ENCODE data around the gene RIPK3.

The RIPK3 gene

DNA sequence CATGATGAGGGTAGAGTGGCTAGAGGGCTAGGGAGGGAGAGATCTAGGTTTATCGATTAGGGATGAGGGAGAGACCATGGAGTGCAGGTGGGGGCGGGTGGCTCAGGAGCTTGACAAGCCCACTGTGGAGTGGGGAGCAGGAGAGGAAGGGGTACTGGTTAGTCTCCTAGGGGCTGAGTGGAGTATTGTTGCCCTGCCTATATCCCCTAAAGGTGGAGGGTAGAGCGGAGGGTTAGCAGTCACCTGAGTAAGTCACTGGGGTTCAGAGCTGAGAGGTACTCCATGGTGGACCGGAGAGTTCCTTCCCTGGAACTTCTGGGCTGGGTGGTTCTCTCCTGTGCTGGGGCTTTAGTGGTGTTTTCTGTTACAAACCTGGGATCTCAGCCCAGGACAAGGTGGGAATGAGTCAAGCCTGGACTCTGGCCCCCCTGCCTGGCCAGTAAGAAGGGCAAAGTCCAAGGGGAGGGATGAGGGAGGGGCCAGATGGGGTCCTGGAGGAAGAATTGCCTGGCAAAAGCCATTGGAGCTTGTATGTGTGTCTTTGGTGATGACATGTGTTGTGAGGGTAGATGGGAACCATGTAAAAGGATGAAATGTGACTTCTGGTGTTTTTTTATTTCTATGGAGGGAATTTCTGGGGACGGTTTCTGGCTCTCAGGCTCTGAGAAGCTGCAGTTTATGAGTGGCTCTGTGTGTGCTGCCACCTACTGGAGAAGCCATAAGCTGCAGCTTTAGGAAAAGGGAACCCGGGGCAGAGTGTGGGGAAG is 32.0 kb downstream of the RIPK3 start, which contains the start of gene CIDEB:
TSS of gene CIDEB (minus strand) at position 403 of the 767 bp plus-strand sequence. CDS start at position 284, 119 bp downstream.
- peak; percentile 42 for DNase-seq (ENCODE audit: insufficient read length)
- TF ChIP-seq TAF1 (IDR thresholded peaks at IDR 0.05; ENCODE audit: borderline replicate concordance, low read depth, low read length) = no peak
- no peak for TF ChIP-seq POLR2AphosphoS5 (IDR thresholded peaks at IDR 0.05; ENCODE audit: low read depth, low read length)
- TF ChIP-seq POLR2A (IDR thresholded peaks at IDR 0.05; ENCODE audit: low read depth, low read length) = no peak
- FAIRE-seq = peak; percentile 62

DNA sequence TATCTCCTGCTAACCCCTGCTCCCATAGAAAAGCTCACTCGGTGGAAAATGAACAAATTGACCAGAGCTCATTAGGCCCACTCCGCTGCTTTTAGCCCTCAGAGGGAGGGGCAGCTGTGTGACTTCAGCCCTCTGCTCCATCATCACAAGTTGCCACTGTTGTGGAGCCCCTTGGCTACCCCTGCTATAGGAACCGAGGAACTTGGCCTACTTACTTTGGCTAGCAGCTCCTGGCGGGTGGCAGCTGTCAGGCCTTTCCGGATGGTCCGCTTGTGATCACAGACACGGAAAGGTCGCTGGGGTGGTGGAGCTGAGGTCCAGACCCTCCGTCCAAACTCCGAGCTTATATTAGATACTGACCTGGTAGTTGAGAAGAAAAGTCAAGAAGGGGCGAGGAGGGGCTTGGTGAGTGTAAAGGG is 32.6 kb downstream of the RIPK3 start:
- no peak for FAIRE-seq
- TF ChIP-seq TAF1 (IDR thresholded peaks at IDR 0.05; ENCODE audit: borderline replicate concordance, low read depth, low read length) (no peak), POLR2AphosphoS5 (IDR thresholded peaks at IDR 0.05; ENCODE audit: low read depth, low read length) (no peak), POLR2A (IDR thresholded peaks at IDR 0.05; ENCODE audit: low read depth, low read length) (no peak)
- no peak for DNase-seq (ENCODE audit: insufficient read length)

DNA sequence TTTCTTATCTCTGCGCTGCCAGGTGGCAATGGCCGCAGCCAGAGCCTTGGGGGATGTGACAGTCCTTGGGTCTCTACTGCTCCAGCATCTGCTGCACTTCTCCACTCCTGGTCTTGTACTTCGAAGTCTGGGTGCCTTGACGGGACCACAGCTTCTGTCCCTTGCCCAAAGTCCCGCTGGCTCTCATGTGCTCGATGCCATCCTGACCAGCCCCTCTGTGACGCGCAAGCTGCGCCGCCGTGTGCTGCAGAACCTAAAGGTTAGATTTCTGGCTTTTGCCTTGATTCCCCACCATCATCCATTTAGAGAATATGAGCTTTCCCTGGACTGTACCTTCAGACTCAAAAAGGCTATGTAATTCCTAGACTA is 35.8 kb downstream of the RIPK3 start:
- no peak for TF ChIP-seq POLR2AphosphoS5 (IDR thresholded peaks at IDR 0.05; ENCODE audit: low read depth, low read length)
- no peak for TF ChIP-seq POLR2A (IDR thresholded peaks at IDR 0.05; ENCODE audit: low read depth, low read length)
- TF ChIP-seq TAF1 (IDR thresholded peaks at IDR 0.05; ENCODE audit: borderline replicate concordance, low read depth, low read length) = no peak
- DNase-seq (ENCODE audit: insufficient read length) (no peak), FAIRE-seq (no peak)

DNA sequence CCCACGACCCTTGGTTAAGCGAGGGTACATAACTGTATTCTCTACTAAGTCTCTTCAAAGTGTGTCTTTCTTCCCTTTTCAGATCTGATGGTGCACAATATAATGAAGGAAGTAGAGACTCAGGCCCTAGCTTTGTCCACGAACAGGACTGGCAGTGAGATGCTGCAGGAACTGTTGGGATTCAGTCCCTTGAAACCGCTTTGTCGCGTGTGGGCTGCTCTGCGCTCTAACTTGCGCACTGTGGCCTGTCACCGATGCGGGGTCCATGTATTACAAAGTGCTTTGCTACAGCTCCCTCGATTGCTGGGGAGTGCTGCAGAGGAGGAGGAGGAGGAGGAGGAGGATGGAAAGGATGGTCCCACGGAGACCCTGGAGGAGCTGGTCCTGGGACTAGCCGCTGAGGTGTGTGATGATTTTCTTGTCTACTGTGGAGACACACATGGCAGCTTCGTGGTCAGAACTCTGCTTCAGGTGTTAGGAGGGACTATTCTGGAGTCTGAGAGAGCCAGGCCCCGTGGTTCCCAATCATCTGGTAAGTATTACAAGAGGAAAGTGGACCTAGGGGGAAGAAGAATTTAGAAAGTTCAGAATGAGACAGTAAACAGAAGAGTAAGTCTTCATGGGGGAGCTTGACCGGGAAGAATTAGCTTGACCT is 39.3 kb downstream of the RIPK3 start:
- TF ChIP-seq POLR2AphosphoS5 (IDR thresholded peaks at IDR 0.05; ENCODE audit: low read depth, low read length) (no peak), POLR2A (IDR thresholded peaks at IDR 0.05; ENCODE audit: low read depth, low read length) (no peak), TAF1 (IDR thresholded peaks at IDR 0.05; ENCODE audit: borderline replicate concordance, low read depth, low read length) (no peak)
- FAIRE-seq (no peak), DNase-seq (ENCODE audit: insufficient read length) (no peak)

DNA sequence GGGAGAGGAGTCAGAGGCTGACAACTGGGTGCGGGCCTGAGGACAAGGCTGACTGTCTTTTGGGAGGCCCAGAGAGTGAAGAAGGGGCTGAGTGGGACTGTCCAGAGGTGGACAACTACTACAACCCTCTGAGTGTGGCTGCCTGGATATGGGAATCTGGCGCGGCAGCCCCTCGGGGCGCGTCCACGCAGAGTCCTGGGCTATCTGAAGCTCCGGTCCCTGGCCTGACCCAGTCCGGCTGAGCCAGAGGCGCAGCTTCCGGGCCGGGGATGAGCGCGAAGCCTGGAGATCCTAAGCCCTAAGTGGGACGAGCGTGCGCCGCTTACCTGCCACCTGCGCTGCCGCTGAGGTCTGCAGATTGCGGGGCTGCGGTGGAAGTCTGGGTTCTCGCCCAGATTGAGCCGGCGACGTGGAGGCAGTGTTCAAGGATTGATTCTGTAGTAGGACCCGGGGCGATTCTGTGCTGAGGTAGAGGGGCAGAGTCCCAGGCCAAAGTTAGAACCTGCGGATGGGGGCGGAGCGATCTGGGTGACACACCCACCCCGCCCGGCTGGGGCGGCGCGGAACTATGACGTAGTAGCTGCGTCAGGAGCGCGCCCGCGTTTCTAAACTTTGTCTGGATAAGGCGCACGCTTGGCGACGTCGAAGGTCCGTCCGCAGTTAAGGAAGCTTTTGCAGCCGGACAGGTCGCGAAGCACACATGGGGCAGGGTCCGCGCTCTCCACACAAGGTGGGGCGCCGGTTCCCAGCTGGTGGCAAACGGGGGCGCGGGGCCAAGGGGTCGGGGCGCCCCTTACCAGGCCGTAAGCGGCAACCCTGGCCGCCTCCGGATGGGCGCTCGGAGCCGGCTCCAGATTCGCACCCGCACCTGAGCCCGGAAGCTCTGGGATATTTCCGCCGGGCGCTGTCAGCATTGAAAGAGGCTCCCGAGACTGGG is 40.3 kb downstream of the RIPK3 start, which contains the start of the genes DHRS1 and NOP9:
TSS of gene DHRS1 (minus strand) at position 526 of the 937 bp plus-strand sequence. CDS start 674 bp downstream, outside the sequence.
TSS of gene NOP9 (plus strand) at position 596 of the 937 bp plus-strand sequence. CDS start at position 701, 105 bp downstream.
- TF ChIP-seq TAF1 (IDR thresholded peaks at IDR 0.05; ENCODE audit: borderline replicate concordance, low read depth, low read length) = peak; percentile 53; the same call in 1 of the 2 replicates
- TF ChIP-seq POLR2A (IDR thresholded peaks at IDR 0.05; ENCODE audit: low read depth, low read length) = peak; percentile 77
- TF ChIP-seq POLR2AphosphoS5 (IDR thresholded peaks at IDR 0.05; ENCODE audit: low read depth, low read length) = peak; percentile 67
- DNase-seq (ENCODE audit: insufficient read length) = peak; percentile 90
- peak; percentile 92 for FAIRE-seq

DNA sequence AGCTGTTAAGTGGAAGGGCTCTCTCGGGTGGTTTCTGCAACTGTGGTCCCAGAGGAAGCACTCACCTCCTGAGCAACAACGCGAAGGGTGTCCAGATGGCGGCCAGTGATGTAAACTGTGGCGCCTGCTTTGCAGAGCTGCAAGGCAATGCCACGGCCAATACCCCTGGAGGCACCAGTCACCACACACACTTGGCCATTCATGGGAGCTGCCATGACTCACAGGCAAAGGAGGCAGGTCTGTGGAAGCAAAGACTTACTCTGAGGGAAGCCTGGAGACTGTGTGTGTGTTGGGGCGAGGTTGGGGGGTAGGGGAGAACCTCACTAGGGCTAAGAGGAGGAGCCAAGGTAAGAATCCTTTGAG is 40.9 kb downstream of the RIPK3 start:
- FAIRE-seq (no peak), DNase-seq (ENCODE audit: insufficient read length) (no peak)
- no peak for TF ChIP-seq POLR2AphosphoS5 (IDR thresholded peaks at IDR 0.05; ENCODE audit: low read depth, low read length)
- no peak for TF ChIP-seq POLR2A (IDR thresholded peaks at IDR 0.05; ENCODE audit: low read depth, low read length)
- no peak for TF ChIP-seq TAF1 (IDR thresholded peaks at IDR 0.05; ENCODE audit: borderline replicate concordance, low read depth, low read length)

DNA sequence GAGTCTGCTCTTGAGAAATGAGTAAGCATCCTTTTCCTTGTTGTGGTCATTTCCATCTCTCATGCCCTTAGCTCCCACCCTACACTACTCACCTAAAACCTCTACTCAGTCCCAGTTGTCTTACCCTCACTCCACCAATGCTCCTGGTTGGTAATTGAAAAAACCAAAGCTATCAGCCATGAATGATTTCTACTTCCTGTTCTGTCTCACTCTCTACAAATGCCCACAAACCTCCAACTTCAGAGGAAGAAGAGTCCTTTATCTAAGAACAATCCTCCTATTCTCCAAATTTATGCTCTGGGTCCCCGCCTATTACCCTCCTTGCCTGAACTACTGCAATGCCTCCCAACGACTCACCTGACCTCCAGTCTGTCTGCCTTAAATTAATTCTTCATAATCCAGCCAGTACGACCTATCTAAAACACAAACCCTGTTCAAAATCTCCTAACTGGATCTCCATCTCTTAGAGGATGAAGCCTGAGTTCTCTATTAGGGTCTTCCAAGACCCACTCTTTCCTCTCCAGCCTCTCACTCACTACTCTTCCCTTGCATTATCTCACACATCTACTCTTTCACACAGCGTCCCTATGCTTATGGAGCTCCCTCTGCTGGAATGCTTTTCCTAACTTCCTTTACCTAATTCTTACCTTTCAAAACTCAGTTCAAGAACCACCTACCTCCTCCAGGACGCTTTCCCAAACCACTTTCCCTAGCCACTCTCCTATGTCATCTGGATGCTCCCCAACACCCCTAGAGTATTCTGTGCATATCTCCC is 42.4 kb downstream of the RIPK3 start:
- no peak for TF ChIP-seq TAF1 (IDR thresholded peaks at IDR 0.05; ENCODE audit: borderline replicate concordance, low read depth, low read length)
- no peak for TF ChIP-seq POLR2AphosphoS5 (IDR thresholded peaks at IDR 0.05; ENCODE audit: low read depth, low read length)
- no peak for TF ChIP-seq POLR2A (IDR thresholded peaks at IDR 0.05; ENCODE audit: low read depth, low read length)
- FAIRE-seq = no peak
- DNase-seq (ENCODE audit: insufficient read length) = no peak

DNA sequence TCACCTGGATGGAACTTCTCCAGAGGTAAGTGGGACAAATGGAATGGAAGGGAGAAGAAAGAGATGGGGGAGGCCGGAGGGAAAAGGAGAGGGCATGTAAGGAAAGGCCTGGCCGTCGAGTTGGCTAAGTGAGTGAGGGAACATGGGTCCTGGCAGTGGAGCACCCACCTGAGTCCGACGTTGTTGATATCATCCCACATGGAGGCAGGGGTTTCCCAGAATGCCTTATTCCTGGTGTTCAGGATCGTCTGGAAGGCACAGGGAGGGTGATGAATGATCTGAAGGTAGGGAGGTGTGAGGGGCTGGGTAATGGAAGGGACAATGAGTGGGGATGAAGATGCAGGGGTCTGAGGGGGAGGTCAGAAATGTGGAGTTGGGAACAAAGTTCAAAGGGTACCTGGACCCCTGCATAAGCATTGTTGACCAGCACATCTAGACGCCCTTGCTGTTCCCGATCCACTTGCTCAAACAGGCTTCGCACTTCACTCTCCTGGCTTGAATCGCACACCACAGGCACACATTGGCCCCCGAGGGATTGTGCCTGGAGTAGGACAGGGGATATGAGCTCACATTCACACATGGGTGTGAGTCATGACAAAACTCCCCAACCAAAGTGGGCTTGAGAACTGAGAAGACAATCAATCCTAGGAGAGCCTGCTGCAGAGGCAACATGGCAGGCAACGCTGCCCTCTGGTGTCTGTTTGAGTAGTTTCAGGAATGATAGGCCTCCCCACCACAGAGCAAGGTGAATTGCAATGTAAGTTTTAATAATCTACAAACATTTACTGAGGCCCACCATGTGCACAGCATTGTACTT is 43.2 kb downstream of the RIPK3 start:
- peak; percentile 83 for FAIRE-seq
- peak; percentile 58 for DNase-seq (ENCODE audit: insufficient read length)
- TF ChIP-seq POLR2AphosphoS5 (IDR thresholded peaks at IDR 0.05; ENCODE audit: low read depth, low read length) = no peak
- no peak for TF ChIP-seq POLR2A (IDR thresholded peaks at IDR 0.05; ENCODE audit: low read depth, low read length)
- TF ChIP-seq TAF1 (IDR thresholded peaks at IDR 0.05; ENCODE audit: borderline replicate concordance, low read depth, low read length) = no peak

DNA sequence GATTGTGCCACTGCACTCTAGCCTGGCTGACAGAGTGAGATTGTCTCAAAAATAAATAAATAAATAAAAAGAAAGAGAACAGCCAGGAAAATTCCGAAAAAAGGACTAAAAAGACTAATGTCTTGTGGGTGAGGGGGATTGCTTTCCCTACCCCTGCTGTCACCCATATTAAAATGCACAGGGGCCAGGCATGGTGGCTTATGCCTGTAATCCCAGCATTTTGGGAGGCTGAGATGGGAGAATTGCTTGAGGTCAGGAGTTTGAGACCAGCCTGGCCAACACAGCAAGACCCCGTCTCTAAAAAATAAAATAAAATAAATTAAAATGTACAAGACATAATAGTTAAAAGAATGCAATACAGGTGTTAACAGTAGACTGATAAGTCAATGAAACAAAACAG is 46.3 kb downstream of the RIPK3 start:
- TF ChIP-seq POLR2A (IDR thresholded peaks at IDR 0.05; ENCODE audit: low read depth, low read length) (no peak), TAF1 (IDR thresholded peaks at IDR 0.05; ENCODE audit: borderline replicate concordance, low read depth, low read length) (no peak), POLR2AphosphoS5 (IDR thresholded peaks at IDR 0.05; ENCODE audit: low read depth, low read length) (no peak)
- no peak for FAIRE-seq
- no peak for DNase-seq (ENCODE audit: insufficient read length)
